ENCODE results near the gene MEGF6.

Gene MEGF6

GRCh38 chr1:3644273-3644672 lies 33.0 kb upstream of the MEGF6 start:
- DNase-seq (ENCODE audit: low read depth in 2 of 2), result no peak

- DNase-seq (ENCODE audit: low read depth in 2 of 2), result no peak
These were observed 31.8 kb upstream of the MEGF6 start for GRCh38 chr1:3642919-3643675.

DNA sequence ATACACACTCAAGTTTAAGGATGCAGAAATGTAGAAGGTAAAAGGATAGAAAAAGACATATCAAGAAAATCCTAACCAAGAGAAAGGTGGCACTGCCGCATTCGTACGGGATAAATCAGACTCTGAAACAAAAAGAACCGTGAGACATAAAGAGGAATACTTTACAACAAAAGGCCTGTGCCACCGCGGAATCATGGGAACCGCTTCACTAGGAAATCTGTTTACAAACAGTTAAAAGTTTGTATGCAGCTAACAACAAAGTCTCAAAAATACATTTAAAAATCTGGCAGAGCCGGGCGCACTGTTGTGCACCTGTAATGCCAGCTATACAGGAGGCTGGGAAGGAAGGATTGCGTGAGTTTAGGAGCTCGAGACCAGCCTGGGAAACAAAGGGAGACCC lies 30.5 kb upstream of the MEGF6 start:
- no peak for DNase-seq (ENCODE audit: low read depth in 2 of 2)

DNA sequence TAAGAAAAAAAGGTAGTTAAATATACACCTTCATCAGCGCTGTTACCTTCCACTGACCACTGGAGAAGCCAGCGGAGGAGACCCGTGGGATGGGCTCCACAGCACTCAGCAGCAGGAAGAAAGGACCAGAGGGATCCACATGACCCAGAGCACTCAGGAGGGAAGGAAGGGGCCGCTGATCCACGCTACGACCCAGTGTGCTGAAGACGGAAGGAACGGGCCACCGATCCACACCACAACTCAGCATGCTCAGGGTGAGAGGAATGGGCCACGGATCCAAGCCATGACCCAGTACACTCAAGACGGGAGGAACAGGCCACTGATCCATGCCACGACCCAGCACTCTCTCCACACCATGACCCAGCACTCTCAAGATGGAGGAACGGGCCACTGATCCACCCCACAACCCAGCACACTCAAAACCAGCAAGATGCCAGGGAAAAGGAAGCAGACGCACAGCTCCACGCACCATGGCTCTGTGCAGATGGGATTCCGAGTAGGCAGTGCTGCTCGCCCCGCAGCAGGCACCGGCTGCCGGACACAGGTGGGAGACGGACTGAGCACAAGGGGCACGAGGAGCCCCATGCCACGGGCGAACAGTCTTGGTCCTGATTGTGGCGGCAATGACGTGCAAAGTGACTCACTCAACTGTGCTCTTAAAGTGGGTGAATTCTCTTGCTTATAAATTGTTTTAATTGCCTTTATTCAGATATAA lies 29.9 kb upstream of the MEGF6 start:
- no peak for DNase-seq (ENCODE audit: low read depth in 2 of 2)

DNA sequence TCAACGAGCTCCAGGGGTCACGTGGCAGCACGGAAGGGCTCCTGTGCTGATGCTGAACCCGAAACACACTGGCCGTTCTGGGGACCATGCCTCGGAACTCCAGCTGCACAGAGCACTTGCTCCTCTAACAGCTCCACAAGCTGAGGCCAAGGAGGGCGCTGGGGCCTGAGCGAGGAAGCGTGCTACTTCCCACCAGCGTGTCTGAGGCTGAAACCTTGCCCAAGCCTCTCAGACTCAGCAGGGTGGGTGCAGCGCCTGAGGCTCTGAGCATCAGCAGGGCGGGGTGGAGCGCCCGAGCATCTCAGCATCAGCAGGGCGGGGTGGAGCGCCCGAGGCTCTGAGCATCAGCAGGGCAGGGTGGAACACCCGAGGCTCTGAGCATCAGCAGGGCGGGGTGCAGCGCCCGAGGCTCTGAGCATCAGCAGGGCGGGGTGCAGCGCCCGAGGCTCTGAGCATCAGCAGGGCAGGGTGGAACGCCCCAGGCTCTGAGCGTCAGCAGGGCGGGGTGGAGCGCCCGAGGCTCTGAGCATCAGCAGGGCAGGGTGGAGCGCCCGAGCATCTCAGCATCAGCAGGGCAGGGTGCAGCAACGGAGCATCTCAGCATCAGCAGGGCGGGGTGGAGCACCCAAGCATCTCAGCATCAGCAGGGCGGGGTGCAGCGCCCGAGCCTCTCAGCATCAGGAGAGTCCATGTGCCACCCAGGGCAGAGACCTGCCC lies 29.0 kb upstream of the MEGF6 start:
- no peak for DNase-seq (ENCODE audit: low read depth in 2 of 2)

DNA sequence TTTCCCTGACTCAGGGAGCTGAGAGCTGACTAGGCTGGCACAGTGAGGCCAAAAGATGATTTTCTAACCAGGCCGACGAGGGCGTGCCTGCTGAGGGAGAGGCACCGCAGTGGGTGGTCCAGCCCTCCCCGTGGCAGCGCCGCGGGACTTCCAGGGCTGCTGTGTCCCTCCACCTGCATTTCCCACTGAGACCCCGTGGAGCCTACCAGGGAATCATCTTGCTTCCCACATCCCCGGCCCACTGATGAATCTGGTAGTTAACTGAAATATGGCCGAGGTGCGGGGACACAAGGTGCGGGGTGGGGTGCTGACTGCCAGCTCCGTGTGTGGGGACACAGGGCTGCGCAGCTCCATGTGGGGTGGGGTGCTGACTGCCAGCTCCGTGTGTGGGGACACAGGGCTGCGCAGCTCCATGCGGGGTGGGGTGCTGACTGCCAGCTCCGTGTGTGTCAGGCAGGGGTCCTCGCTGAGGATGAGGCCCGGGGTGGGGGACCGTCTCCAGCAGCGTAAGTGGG lies 28.1 kb upstream of the MEGF6 start:
- DNase-seq (ENCODE audit: low read depth in 2 of 2), result no peak

- DNase-seq (ENCODE audit: low read depth in 2 of 2), result no peak
These were observed 27.4 kb upstream of the MEGF6 start for GRCh38 chr1:3638676-3639075.

DNA sequence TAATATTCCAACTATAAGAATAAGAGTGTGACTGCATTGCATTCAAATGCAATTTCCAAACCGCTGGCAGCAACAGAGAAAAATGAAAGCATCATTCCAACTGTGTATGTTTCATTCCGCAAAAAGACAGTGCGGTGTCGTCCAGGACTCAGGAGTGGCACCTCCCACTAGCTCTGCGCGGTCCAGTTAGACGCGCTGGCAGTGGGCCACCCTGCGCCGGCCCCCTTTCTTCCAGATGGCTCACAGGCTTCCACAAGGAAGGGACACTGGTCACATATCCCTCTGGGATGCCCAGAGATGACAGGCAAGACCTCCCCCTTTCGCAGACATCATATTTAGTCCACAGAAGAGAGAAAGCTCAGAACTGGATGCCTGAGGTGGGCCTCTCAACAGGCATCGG lies 26.7 kb upstream of the MEGF6 start:
- DNase-seq (ENCODE audit: low read depth in 2 of 2), result no peak

DNA sequence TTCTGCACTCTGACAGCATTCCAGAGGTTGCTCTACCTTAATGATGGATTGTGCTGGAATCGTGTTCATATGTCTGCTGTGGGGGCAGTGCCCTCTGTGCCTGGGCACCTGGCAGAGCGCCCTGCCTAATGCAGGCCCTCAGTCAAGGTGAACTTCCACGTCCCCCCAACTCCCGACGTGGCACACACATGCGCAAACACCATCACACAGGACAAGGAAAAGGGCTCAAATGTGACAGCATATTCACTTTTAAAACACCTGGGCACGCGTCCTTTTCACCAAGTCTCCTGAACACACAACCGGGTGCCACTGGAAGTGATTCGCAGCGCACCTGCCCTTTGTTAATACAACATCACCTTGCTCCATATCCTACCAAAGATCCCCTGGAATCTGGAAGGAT lies 25.2 kb upstream of the MEGF6 start:
- DNase-seq (ENCODE audit: low read depth in 2 of 2), result no peak

DNA sequence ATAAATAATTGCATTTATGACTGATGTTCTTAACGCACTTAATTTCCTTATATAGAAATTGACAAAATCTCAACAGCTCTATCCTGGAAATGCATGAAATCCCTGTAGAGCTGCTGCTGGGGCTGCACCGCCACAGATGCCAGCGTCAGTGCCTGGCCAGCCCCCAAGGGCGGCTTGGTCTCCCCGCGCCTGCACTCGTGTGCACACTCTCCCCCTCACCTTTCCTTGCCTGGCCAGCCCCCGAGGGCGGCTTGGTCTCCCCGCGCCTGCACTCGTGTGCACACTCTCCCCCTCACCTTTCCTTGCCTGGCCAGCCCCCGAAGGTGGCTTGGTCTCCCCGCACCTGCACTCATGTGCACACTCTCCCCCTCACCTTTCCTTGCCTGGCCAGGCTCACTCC lies 24.8 kb upstream of the MEGF6 start:
- no peak for DNase-seq (ENCODE audit: low read depth in 2 of 2)

GRCh38 chr1:3634059-3634800 lies 22.9 kb upstream of the MEGF6 start:
- DNase-seq (ENCODE audit: low read depth in 2 of 2), result no peak

- no peak for DNase-seq (ENCODE audit: low read depth in 2 of 2)
These were observed 22.2 kb upstream of the MEGF6 start for GRCh38 chr1:3633344-3634058.

GRCh38 chr1:3632716-3633343 lies 21.5 kb upstream of the MEGF6 start:
- DNase-seq (ENCODE audit: low read depth in 2 of 2), result no peak

- no peak for DNase-seq (ENCODE audit: low read depth in 2 of 2)
These were observed 21.0 kb upstream of the MEGF6 start for GRCh38 chr1:3632298-3632697.

DNA sequence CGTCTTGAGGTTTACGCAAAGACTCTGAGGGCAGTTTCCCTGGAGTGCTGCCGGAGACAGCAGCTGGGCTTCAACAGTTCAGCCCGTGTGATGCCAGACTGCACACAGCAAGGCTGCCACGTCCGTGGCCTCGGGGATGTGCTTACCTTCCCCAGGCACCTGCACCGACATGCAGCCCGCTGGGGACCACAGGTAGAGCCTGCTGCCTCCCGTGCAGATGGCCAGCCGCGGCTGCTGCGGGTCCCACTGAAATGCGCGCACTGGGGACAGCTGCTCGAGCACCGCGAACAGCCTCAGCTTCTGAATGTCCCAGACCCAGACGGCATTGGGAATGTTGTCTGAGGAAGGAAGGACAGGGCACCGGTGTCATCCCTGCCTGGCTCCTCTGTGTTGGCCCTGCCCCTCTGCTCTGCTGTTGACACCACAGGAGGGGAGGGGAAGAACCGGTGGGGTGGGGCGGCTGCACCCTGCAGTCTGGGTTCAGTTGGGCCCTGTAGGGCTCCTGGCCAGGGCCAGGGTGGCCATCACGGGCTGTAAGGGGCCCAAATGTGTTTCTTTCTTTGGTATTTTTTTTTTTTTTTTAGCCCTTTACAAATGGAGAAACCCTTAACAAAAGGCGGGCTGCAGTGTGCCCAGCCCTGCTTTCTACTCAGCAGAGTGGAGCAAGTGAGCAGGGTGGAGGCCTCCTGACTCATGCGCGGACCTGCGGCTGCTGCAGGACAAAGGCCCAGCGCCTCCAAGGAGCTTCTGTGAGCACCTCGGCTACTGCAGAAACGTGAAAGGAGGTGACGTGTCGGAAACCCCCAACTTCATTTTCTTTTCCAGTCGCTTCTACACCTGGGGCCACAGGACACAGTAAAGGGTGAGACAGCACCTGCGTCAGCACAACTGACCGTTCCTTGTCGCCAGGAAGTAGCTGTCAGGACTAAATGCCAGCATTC lies 20.3 kb upstream of the MEGF6 start:
- DNase-seq (ENCODE audit: low read depth in 2 of 2), result no peak

DNA sequence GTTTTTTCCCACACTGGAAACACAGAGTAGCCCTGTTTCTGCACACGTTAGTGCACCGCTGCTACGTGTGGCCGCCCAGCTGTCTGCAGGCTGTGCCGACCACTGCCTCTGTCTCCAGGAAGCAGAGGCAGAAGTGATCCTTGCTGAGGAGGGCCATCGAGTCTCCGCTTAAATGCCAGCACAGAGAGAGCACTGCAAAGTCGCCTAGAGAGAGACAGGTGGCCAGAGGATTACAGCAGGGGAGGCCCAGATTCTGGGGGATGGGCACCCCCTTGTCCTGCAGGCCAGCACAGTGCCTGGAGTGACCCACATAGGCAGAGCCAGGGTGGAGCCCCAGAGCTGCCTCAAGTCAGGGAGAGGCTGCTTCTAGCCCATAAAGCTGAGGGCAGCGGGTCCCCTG lies 19.6 kb upstream of the MEGF6 start:
- no peak for DNase-seq (ENCODE audit: low read depth in 2 of 2)

DNA sequence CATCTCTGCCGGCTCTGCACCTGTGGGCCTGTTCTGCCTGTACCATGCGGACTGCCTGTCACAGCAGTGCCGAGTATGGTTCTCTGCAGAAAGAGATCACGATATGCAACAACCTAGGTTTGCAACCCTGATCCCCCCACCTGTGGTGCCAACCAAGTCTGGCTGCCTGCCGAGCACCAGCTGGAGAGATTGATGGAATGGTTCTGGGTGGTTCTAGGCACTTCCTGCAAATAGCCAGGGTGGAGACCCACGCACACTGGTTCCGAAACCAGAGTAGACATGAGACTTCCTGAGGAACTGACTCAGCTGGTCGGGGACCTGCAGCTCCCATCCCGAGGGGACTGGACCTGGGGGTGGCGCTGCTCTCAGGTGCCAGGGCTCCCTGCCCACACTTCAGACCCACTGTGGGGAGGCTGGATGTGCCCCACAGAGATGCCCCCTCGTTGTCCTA lies 18.9 kb upstream of the MEGF6 start:
- no peak for DNase-seq (ENCODE audit: low read depth in 2 of 2)

GRCh38 chr1:3629561-3630160 lies 18.4 kb upstream of the MEGF6 start:
- no peak for DNase-seq (ENCODE audit: low read depth in 2 of 2)

DNA sequence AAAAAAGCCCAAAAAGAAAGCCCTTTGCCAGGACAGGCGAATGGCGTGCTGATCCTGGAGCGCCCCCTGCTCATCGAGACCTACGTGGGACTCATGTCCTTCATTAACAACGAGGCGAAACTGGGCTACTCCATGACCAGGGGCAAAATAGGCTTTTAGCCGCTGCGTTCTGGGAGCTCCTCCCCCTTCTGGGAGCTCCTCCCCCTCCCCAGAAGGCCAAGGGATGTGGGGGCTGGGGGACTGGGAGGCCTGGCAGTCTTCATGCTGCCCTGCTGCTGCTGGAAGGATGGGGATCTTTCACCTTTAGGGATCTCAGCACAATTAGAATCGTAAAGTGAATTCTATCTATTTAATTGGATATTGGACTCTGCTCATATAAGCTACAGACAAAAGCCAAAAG lies 17.1 kb upstream of the MEGF6 start:
- no peak for DNase-seq (ENCODE audit: low read depth in 2 of 2)
